B cell (primary cell): ENCODE results near the gene FAM184A. TPM values are rescaled to one million over a fixed set of nuclear protein-coding genes. Genes with fewer than 3 reads are reported as not detected.
"Not testable (repeated sequence)": the region's sequence is repeated elsewhere in the genome, so short reads cannot be mapped to it uniquely, and the experiment has no call there.

Experiments
- ATAC-seq: fragments of 200-7000 bp; cut with Tn5 transposase; one replicate; pipeline ENCODE4 v1.10.0; 2021; ENCODE audit warnings: low read depth, mild to moderate bottlenecking, moderate number of reproducible peaks, moderate library complexity
- CTCF ChIA-PET: fragments of 350-600 bp; sonication (Branson Sonifier 250); formaldehyde crosslinking; loops from one replicate; lab custom pipeline; 2021; ENCODE audit warnings: antibody characterized with exemption, inconsistent platforms; lab: Charles Lee
- POLR2A ChIA-PET: fragments of 350-600 bp; sonication (Branson Sonifier 250); formaldehyde crosslinking; loops from one replicate; lab custom pipeline; 2021; ENCODE audit warnings: antibody characterized with exemption; lab: Charles Lee
- DNase-seq: peaks from one replicate; pipeline ENCODE4 v3.0.0; 2013
- H2AFZ ChIP-seq: 2 replicates; pipeline ENCODE4 v1.6.1; 2012; ENCODE audit warnings: mild to moderate bottlenecking, low read depth, low read length; ENCODE audit not compliant: insufficient read depth, poor library complexity, severe bottlenecking
- H3K27ac ChIP-seq, 2 donors: 1 replicate in 1 of 2; 2 replicates in 1 of 2; pipeline ENCODE4 v1.5.1; 2012 to 2013; ENCODE audit warnings: low read length in 2 of 2, mild to moderate bottlenecking in 2 of 2, moderate library complexity in 1 of 2
- H3K27me3 ChIP-seq, 4 experiments: fragments of 200-600 bp in 1 of 4; sonication (generic) in 1 of 4; replicated peaks in 1 of 4; 1 replicate in 2 of 4; 2 replicates in 2 of 4; pipeline versions ENCODE4 v1.6.1 to v1.7.0; 2013 to 2016; ENCODE audit warnings: low read length in 3 of 4, mild to moderate bottlenecking in 2 of 4, mixed read lengths in 1 of 4, moderate library complexity in 1 of 4; ENCODE audit not compliant: insufficient read depth in 4 of 4, control insufficient read depth in 3 of 4; ENCODE audit errors: control extremely low read depth in 1 of 4
- H3K36me3 ChIP-seq, 2 experiments: replicated peaks in 1 of 2; 1 replicate in 1 of 2; 2 replicates in 1 of 2; pipeline versions ENCODE4 v1.6.1 to v1.7.1; 2013; ENCODE audit warnings: low read length in 1 of 2; ENCODE audit not compliant: insufficient read depth in 2 of 2, control insufficient read depth in 1 of 2; ENCODE audit errors: control extremely low read depth in 1 of 2, extremely low read depth in 1 of 2
- H3K4me1 ChIP-seq, 2 donors: fragments of 200-600 bp in 1 of 2; sonication (generic) in 1 of 2; 1 replicate in 1 of 2; 2 replicates in 1 of 2; pipeline versions ENCODE4 v1.5.1 to v1.6.1; 2013 to 2017; ENCODE audit warnings: low read length in 2 of 2; ENCODE audit not compliant: control insufficient read depth in 2 of 2, insufficient read depth in 2 of 2
- H3K4me2 ChIP-seq: replicated peaks from 2 replicates; pipeline ENCODE3; 2012; ENCODE audit warnings: mild to moderate bottlenecking, low read depth, low read length; ENCODE audit not compliant: poor library complexity, severe bottlenecking
- H3K4me3 ChIP-seq, 5 experiments: fragments of 200-600 bp in 1 of 5; sonication (generic) in 1 of 5; 1 replicate in 3 of 5; 2 replicates in 2 of 5; pipeline versions ENCODE4 v1.5.1 to v1.7.0; 2011 to 2016; ENCODE audit warnings: low read length in 4 of 5, mild to moderate bottlenecking in 4 of 5, low read depth in 2 of 5, control low read depth in 1 of 5, moderate library complexity in 1 of 5; ENCODE audit not compliant: insufficient read depth in 1 of 5; ENCODE audit errors: control extremely low read depth in 1 of 5, extremely low read depth in 1 of 5
- H3K79me2 ChIP-seq: fragments of 200-600 bp; sonication (generic); one replicate; pipeline ENCODE4 v1.6.0; 2016; ENCODE audit warnings: low read length; ENCODE audit not compliant: control insufficient read depth, insufficient read depth
- H3K9ac ChIP-seq: fragments of 200-600 bp; sonication (generic); 2 replicates; pipeline ENCODE4 v1.6.1; 2017; ENCODE audit warnings: mild to moderate bottlenecking, low read length, moderate library complexity
- H3K9me3 ChIP-seq, 3 donors: one replicate each; pipeline versions ENCODE4 v1.6.1 to v1.7.1; 2013; ENCODE audit warnings: low read length in 2 of 3; ENCODE audit not compliant: control insufficient read depth in 2 of 3, insufficient read depth in 1 of 3; ENCODE audit errors: control extremely low read depth in 1 of 3
- H4K20me1 ChIP-seq: 2 replicates; pipeline ENCODE4 v1.6.0; 2012; ENCODE audit warnings: mild to moderate bottlenecking, low read length; ENCODE audit not compliant: insufficient read depth, control insufficient read depth, poor library complexity, severe bottlenecking
- H3K27ac Mint-ChIP-seq: one replicate; pipeline ENCODE4 v1.8.0; 2021; ENCODE audit warnings: mixed read lengths
- H3K27me3 Mint-ChIP-seq: one replicate; pipeline ENCODE4 v1.8.0; 2021; ENCODE audit warnings: mixed read lengths
- H3K4me1 Mint-ChIP-seq: one replicate; pipeline ENCODE4 v1.8.0; 2021; ENCODE audit warnings: mixed read lengths
- H3K4me3 Mint-ChIP-seq: one replicate; pipeline ENCODE4 v1.8.0; 2021; ENCODE audit warnings: mixed read lengths
- H3K9me3 Mint-ChIP-seq: one replicate; pipeline ENCODE4 v1.8.0; 2022; ENCODE audit warnings: mixed read lengths; ENCODE audit not compliant: insufficient read depth
- CTCF ChIP-seq: fragments of 200-600 bp; IDR thresholded peaks from one replicate; pipeline ENCODE4 v1.8.0; 2022; ENCODE audit warnings: antibody characterized with exemption, mild to moderate bottlenecking
- EZH2 ChIP-seq: IDR thresholded peaks from 2 replicates; pipeline ENCODE4 v1.6.1; 2012; ENCODE audit warnings: borderline replicate concordance, low read depth, mild to moderate bottlenecking, moderate library complexity, low read length; ENCODE audit not compliant: insufficient read depth, poor library complexity, severe bottlenecking
- WGBS: methylation state at CpG from one replicate; pipeline ENCODE4 v1.1.5; 2013; ENCODE audit warnings: missing lambda C conversion rate; ENCODE audit not compliant: insufficient coverage; 5-methylcytosine and 5-hydroxymethylcytosine counted together
- intact Hi-C: fragments of 100-400 bp; cut with micrococcal nuclease; formaldehyde crosslinking; loops from one replicate; pipeline ENCODE4 v1.10.0; 2022
- polyA plus RNA-seq: library from polyadenylated mRNA; depleted of rRNA; stranded (reverse); fragments of >200 nt; gene quantifications from 2 replicates; pipeline ENCODE4 v1.2.3, GENCODE V29; 2012
- total RNA-seq, 2 donors: library from RNA; stranded (reverse); fragments of 120-200 nt in 1 of 2; gene quantifications; 1 replicate in 1 of 2; 2 replicates in 1 of 2; pipeline versions ENCODE4 v1.2.3 to v1.2.4, GENCODE V29; 2013 to 2022

The FAM184A gene
- total and polyA plus RNA-seq, 2 donors (not counting 1 experiment from before 2014, with no cell fraction given): 0.07 to 0.54 TPM

GRCh38 chr6:119102901-119103300 lies 24.4 kb upstream of the FAM184A start:
- CTCF ChIA-PET: interaction anchor here (0.7 to 1.4 kb wide), 3 partner anchors 8 to 790 kb away, joined by 4 to 5 read pairs (median 4); no protein-coding TSS in a partner anchor
- Histone ChIP-seq H3K9me3 (no peaks in the 10 kb centered on the region), H2AFZ (no peak overlapping the region), H3K27me3 (peaks cover 0 to 2% (median 0%) of the 10 kb centered on the region in 4 experiments), H3K27ac (no peak overlapping the region), H3K4me3 (no peak overlapping the region), H4K20me1 (no peaks in the 10 kb centered on the region), H3K79me2 (no peaks in the 10 kb centered on the region), H3K9ac (no peak overlapping the region), H3K36me3 (no peaks in the 10 kb centered on the region), H3K4me1 (no peaks in the 10 kb centered on the region), H3K4me2 (no peak overlapping the region)
- ATAC-seq (no peak), DNase-seq (no peak)
- Mint-ChIP-seq H3K27me3 (peaks cover under 1% of the 10 kb centered on the region), H3K9me3 (no peaks in the 10 kb centered on the region), H3K4me1 (no peaks in the 10 kb centered on the region), H3K27ac (no peak overlapping the region), H3K4me3 (no peak overlapping the region)
- TF ChIP-seq EZH2: no peak
- TF ChIP-seq CTCF: no peak
- WGBS: no CpG with 5 or more reads among the region's 2 CpGs
- intact Hi-C loops: no loop called here
- POLR2A ChIA-PET: no interaction called here

DNA sequence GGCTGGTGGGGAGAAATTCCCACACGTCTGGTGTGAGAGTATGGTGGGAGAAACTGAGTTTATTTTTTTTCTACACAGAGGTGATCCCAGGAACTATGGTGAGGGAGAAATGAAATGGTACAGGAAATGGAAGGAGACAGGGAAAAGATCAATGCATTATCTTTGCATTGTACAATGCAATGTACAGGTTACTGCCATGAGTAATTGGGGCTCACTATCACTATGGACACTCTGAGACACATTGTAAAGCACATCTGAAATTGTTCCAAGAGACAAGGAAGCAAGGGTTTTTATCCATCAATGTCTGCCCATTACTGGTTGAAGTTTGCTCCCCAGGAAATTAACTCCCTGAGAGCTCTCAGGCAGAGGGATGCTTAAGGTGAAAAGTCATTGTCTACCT lies 21.7 kb upstream of the FAM184A start:
- no peaks in the 10 kb centered on the region for H3K9me3 Mint-ChIP-seq
- no peaks in the 10 kb centered on the region for H3K27me3 Mint-ChIP-seq
- no peak for DNase-seq
- H3K4me3 Mint-ChIP-seq: no peak overlapping the region
- ChIA-PET POLR2A (no interaction called here), CTCF (interaction anchor here (0.6 to 1.7 kb wide), 3 partner anchors 10 to 29 kb away, joined by 3 to 6 read pairs (median 3); no protein-coding TSS in a partner anchor)
- H3K27ac Mint-ChIP-seq: no peak overlapping the region
- TF ChIP-seq CTCF: no peak
- TF ChIP-seq EZH2: no peak
- H4K20me1 ChIP-seq: no peaks in the 10 kb centered on the region
- H3K4me3 ChIP-seq: no peak overlapping the region
- H3K9me3 ChIP-seq: no peaks in the 10 kb centered on the region
- intact Hi-C loops: no loop called here
- H3K79me2 ChIP-seq: no peaks in the 10 kb centered on the region
- H2AFZ ChIP-seq: no peak overlapping the region
- H3K27me3 ChIP-seq: peaks cover 0 to 2% (median 0%) of the 10 kb centered on the region in 4 experiments
- peaks cover 6% of the 10 kb centered on the region in 2 donors for H3K4me1 ChIP-seq
- WGBS: 100% methylated on average over 1 of the region's 1 CpG
- H3K4me1 Mint-ChIP-seq: peaks cover 11% of the 10 kb centered on the region
- H3K4me2 ChIP-seq: no peak overlapping the region
- no peaks in the 10 kb centered on the region for H3K36me3 ChIP-seq
- H3K27ac ChIP-seq: no peak overlapping the region
- no peak overlapping the region for H3K9ac ChIP-seq
- no peak for ATAC-seq

GRCh38 chr6:119097815-119098361 lies 19.4 kb upstream of the FAM184A start:
- WGBS: no CpG with 5 or more reads among the region's 9 CpGs
- Mint-ChIP-seq H3K27me3 (peaks cover 13% of the 10 kb centered on the region), H3K4me1 (peaks cover 11% of the 10 kb centered on the region)
- H4K20me1 ChIP-seq, H3K9ac ChIP-seq, H3K27ac Mint-ChIP-seq, ATAC-seq, H3K36me3 ChIP-seq, CTCF ChIA-PET, DNase-seq, H3K9me3 ChIP-seq, H3K4me3 ChIP-seq, H3K4me1 ChIP-seq, H3K27me3 ChIP-seq, H3K79me2 ChIP-seq, H3K4me2 ChIP-seq, H3K9me3 Mint-ChIP-seq, H3K27ac ChIP-seq, H2AFZ ChIP-seq, intact Hi-C loops, POLR2A ChIA-PET, H3K4me3 Mint-ChIP-seq: not testable (repeated sequence)
